Measurements from ENCODE around the gene LRRC36. TPM values are rescaled to one million over a fixed set of nuclear protein-coding genes. Genes with fewer than 3 reads are reported as not detected.

The LRRC36 gene
- total RNA-seq, 2 donors from 2014 or later, result 0.34 to 0.40 TPM

- intact Hi-C loops (cut with DNase I, micrococcal nuclease), result no loop called here
- DNase-seq (no peak), ATAC-seq (no peak)
These were observed 40.0 kb upstream of the LRRC36 start for GRCh38 chr16:67286441-67287235.

- intact Hi-C loops (cut with DNase I, micrococcal nuclease), result no loop called here
- ATAC-seq (no peak), DNase-seq (no peak)
These were observed 38.7 kb upstream of the LRRC36 start for GRCh38 chr16:67287960-67288359.

- intact Hi-C loops (cut with DNase I, micrococcal nuclease), result no loop called here
These were observed 35.2 kb upstream of the LRRC36 start for GRCh38 chr16:67291461-67291860.

GRCh38 chr16:67294171-67294757 is 32.4 kb upstream of the LRRC36 start:
- no peak for DNase-seq
- intact Hi-C loops (cut with DNase I, micrococcal nuclease), result no loop called here
- ATAC-seq, result no peak

More at GRCh38 chr16:67291461-67291860, 35.2 kb upstream of the LRRC36 start:
- DNase-seq (no peak), ATAC-seq (no peak)

GRCh38 chr16:67294938-67295361 is 31.7 kb upstream of the LRRC36 start:
- intact Hi-C loops (cut with DNase I, micrococcal nuclease), result no loop called here
- no peak for ATAC-seq

GRCh38 chr16:67296420-67296819 is 30.2 kb upstream of the LRRC36 start:
- peak; percentile 17 for ATAC-seq
- intact Hi-C loops (cut with DNase I, micrococcal nuclease), result no loop called here
- DNase-seq, result no peak

More at GRCh38 chr16:67294938-67295361, 31.7 kb upstream of the LRRC36 start:
- DNase-seq, result no peak

GRCh38 chr16:67298277-67298676 is 28.3 kb upstream of the LRRC36 start:
- intact Hi-C loops (cut with DNase I, micrococcal nuclease), result no loop called here
- ATAC-seq, result no peak
- no peak for DNase-seq

- intact Hi-C loops (cut with DNase I, micrococcal nuclease), result no loop called here
- no peak for DNase-seq
- no peak for ATAC-seq
These were observed 27.3 kb upstream of the LRRC36 start for GRCh38 chr16:67299269-67299668.

- ATAC-seq (no peak), DNase-seq (no peak)
- intact Hi-C loops (cut with DNase I, micrococcal nuclease), result no loop called here
These were observed 25.4 kb upstream of the LRRC36 start for GRCh38 chr16:67301080-67301782.

- intact Hi-C loops (cut with DNase I, micrococcal nuclease), result no loop called here
- DNase-seq (no peak), ATAC-seq (no peak)
These were observed 24.5 kb upstream of the LRRC36 start for GRCh38 chr16:67302076-67302475.

- intact Hi-C loops (cut with DNase I, micrococcal nuclease), result no loop called here
- ATAC-seq, result no peak
These were observed 23.6 kb upstream of the LRRC36 start for GRCh38 chr16:67302970-67303369.

GRCh38 chr16:67304020-67304419 is 22.6 kb upstream of the LRRC36 start:
- no peak for DNase-seq
- intact Hi-C loops (cut with DNase I, micrococcal nuclease), result no loop called here
- ATAC-seq, result no peak

More at GRCh38 chr16:67302970-67303369, 23.6 kb upstream of the LRRC36 start:
- no peak for DNase-seq

- ATAC-seq (no peak), DNase-seq (no peak)
- intact Hi-C loops (cut with DNase I, micrococcal nuclease), result no loop called here
These were observed 21.2 kb upstream of the LRRC36 start for GRCh38 chr16:67305216-67306071.

GRCh38 chr16:67310561-67310960 is 16.1 kb upstream of the LRRC36 start:
- ATAC-seq, result no peak
- intact Hi-C loops (cut with DNase I, micrococcal nuclease), result no loop called here
- no peak for DNase-seq

- ATAC-seq (no peak), DNase-seq (peak in 1 of 2 donors; percentile 35)
- intact Hi-C loops (cut with DNase I, micrococcal nuclease), result no loop called here
These were observed 14.8 kb upstream of the LRRC36 start for GRCh38 chr16:67311607-67312488.

GRCh38 chr16:67312719-67313118 is 13.9 kb upstream of the LRRC36 start:
- DNase-seq, result no peak
- no peak for ATAC-seq
- intact Hi-C loops (cut with DNase I, micrococcal nuclease), result no loop called here

GRCh38 chr16:67317853-67318252 is 8.8 kb upstream of the LRRC36 start:
- ATAC-seq (no peak), DNase-seq (no peak)
- intact Hi-C loops (cut with DNase I, micrococcal nuclease), result no loop called here

GRCh38 chr16:67326115-67326471 is 522 bp upstream of the LRRC36 start:
- intact Hi-C loops (cut with DNase I, micrococcal nuclease), result no loop called here
- DNase-seq, result no peak
- ATAC-seq, result no peak

All from left colon (tissue), 2 donors.